Smooth muscle cell (in vitro differentiated cells): ENCODE results near the gene SLC25A52. TPM values are rescaled to one million over a fixed set of nuclear protein-coding genes. Genes with fewer than 3 reads are reported as not detected.
A peak's percentile ranks its signal among the peaks of the same experiment; 100 is the strongest.

Experiments used
- DNase-seq: peaks from one replicate; lab custom pipeline; 2025; ENCODE audit not compliant: unreplicated experiment; lab: John Stamatoyannopoulos, UW
- H2AFZ ChIP-seq: fragments of 200-600 bp; sonication (generic); 2 replicates; pipeline ENCODE4 v1.6.0; 2016; ENCODE audit warnings: antibody characterized with exemption, low read depth, mild to moderate bottlenecking
- H3F3A ChIP-seq: fragments of 200-600 bp; sonication (generic); 2 replicates; pipeline ENCODE4 v1.6.0; 2017; ENCODE audit warnings: antibody characterized with exemption, low read depth
- H3K27ac ChIP-seq: fragments of 200-600 bp; sonication (generic); 2 replicates; pipeline ENCODE4 v1.5.1; 2016; ENCODE audit warnings: low read depth, mild to moderate bottlenecking
- H3K27me3 ChIP-seq: fragments of 200-600 bp; sonication (generic); 2 replicates; pipeline ENCODE4 v1.6.1; 2016; ENCODE audit warnings: low read depth, mild to moderate bottlenecking
- H3K36me3 ChIP-seq: fragments of 200-600 bp; sonication (generic); 2 replicates; pipeline ENCODE4 v1.5.1; 2016; ENCODE audit warnings: low read depth
- H3K4me1 ChIP-seq: fragments of 200-600 bp; sonication (generic); 2 replicates; pipeline ENCODE4 v1.5.1; 2016; ENCODE audit warnings: low read depth
- H3K4me2 ChIP-seq: fragments of 200-600 bp; sonication (generic); 2 replicates; pipeline ENCODE4 v1.6.0; 2016; ENCODE audit warnings: mild to moderate bottlenecking
- H3K4me3 ChIP-seq: fragments of 200-600 bp; sonication (generic); 2 replicates; pipeline ENCODE4 v1.5.1; 2016; ENCODE audit warnings: mild to moderate bottlenecking
- H3K79me2 ChIP-seq: fragments of 200-600 bp; sonication (generic); 2 replicates; pipeline ENCODE4 v1.6.0; 2016; ENCODE audit warnings: low read depth, mild to moderate bottlenecking
- H3K9ac ChIP-seq: fragments of 200-600 bp; sonication (generic); 2 replicates; pipeline ENCODE4 v1.6.0; 2016; ENCODE audit warnings: low read depth
- H3K9me3 ChIP-seq: fragments of 200-600 bp; sonication (generic); replicated peaks from 2 replicates; pipeline ENCODE4 v1.5.1; 2016; ENCODE audit warnings: low read depth
- H4K20me1 ChIP-seq: fragments of 200-600 bp; sonication (generic); 2 replicates; pipeline ENCODE4 v1.6.0; 2016; ENCODE audit warnings: low read depth
- CTCF ChIP-seq: fragments of 200-600 bp; sonication (generic); IDR thresholded peaks from 2 replicates; pipeline ENCODE4 v1.5.1; 2017; ENCODE audit warnings: borderline replicate concordance, mild to moderate bottlenecking, antibody characterized with exemption; ENCODE audit not compliant: insufficient read depth, poor library complexity, severe bottlenecking
- WGBS: methylation state at CpG from one replicate; pipeline ENCODE4 v1.1.7; 2016; ENCODE audit warnings: low lambda C conversion rate; 5-methylcytosine and 5-hydroxymethylcytosine counted together
- polyA plus RNA-seq: library from polyadenylated mRNA; unstranded; fragments of >200 nt; fragmentation: Nextera tagmentation; extraction: Ambion mirVana; gene quantifications from 2 replicates; pipeline ENCODE4 v1.2.1, GENCODE V29; 2016
- total RNA-seq: library from RNA; depleted of rRNA; stranded (reverse); fragments of >200 nt; gene quantifications from 2 replicates; pipeline ENCODE4 v1.2.3, GENCODE V29; 2014

Gene SLC25A52
- total and polyA plus RNA-seq, 2 experiments from 2014 or later: not detected

- H3K4me1 ChIP-seq: no peaks in the 10 kb centered on the region
- no peaks in the 10 kb centered on the region for H3K27me3 ChIP-seq
- 61% methylated on average over 4 of the region's 4 CpGs for WGBS
- no peaks in the 10 kb centered on the region for H4K20me1 ChIP-seq
- H3K36me3 ChIP-seq: no peaks in the 10 kb centered on the region
- H3K9me3 ChIP-seq: no peaks in the 10 kb centered on the region
- no peak for DNase-seq
- H3K79me2 ChIP-seq: no peaks in the 10 kb centered on the region
- no peak overlapping the region for H3K9ac ChIP-seq
- no peak overlapping the region for H2AFZ ChIP-seq
- H3K4me3 ChIP-seq: no peak overlapping the region
- H3F3A ChIP-seq: no peaks in the 10 kb centered on the region
- no peak overlapping the region for H3K27ac ChIP-seq
- TF ChIP-seq CTCF: peak; percentile 89
- H3K4me2 ChIP-seq: no peak overlapping the region
These were observed 19.5 kb downstream of the SLC25A52 start for GRCh38 chr18:31741097-31741735.

DNA sequence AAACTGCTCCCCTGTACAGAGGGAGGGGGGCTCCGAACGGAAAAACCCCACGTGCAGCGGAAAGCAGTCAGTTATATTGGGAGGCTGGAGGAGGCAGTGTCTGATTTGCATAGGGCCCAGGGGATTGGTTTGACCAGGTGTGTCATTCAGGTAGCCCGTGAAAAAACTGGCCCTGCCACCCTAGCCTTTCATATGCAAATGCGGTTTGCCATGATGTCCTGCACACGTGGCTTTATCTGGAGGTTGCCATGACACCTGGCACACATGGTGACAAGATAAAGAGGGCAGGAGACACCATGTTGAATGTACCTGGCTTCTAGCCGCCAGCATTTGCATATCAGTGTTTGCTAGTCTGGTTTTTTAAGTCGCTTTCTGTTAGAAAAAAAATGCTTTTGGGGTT is 20.5 kb downstream of the SLC25A52 start:
- Histone ChIP-seq H3K4me3 (no peak overlapping the region), H2AFZ (no peak overlapping the region), H3F3A (no peaks in the 10 kb centered on the region), H3K9ac (no peak overlapping the region), H3K79me2 (no peaks in the 10 kb centered on the region), H3K27me3 (no peaks in the 10 kb centered on the region), H4K20me1 (no peaks in the 10 kb centered on the region), H3K4me1 (no peaks in the 10 kb centered on the region), H3K27ac (no peak overlapping the region), H3K4me2 (no peak overlapping the region), H3K9me3 (no peaks in the 10 kb centered on the region), H3K36me3 (no peaks in the 10 kb centered on the region)
- 68% methylated on average over 9 of the region's 9 CpGs for WGBS
- TF ChIP-seq CTCF: no peak
- no peak for DNase-seq

GRCh38 chr18:31739651-31740050 is 21.0 kb downstream of the SLC25A52 start:
- no peak for TF ChIP-seq CTCF
- Histone ChIP-seq H3K36me3 (no peaks in the 10 kb centered on the region), H3K79me2 (no peaks in the 10 kb centered on the region), H3K4me1 (no peaks in the 10 kb centered on the region), H2AFZ (no peak overlapping the region), H3K9ac (no peak overlapping the region), H3K9me3 (no peaks in the 10 kb centered on the region), H3K4me3 (no peak overlapping the region), H3K27me3 (no peaks in the 10 kb centered on the region), H3F3A (no peaks in the 10 kb centered on the region), H3K27ac (no peak overlapping the region), H3K4me2 (no peak overlapping the region), H4K20me1 (no peaks in the 10 kb centered on the region)
- no peak for DNase-seq
- 93% methylated on average over 3 of the region's 3 CpGs for WGBS
